ENCODE results near the gene ZFPL1.

The ZFPL1 gene

GRCh38 chr11:65095427-65095826, 11.4 kb downstream of the ZFPL1 start:
- TF ChIP-seq TAF1 (IDR thresholded peaks at IDR 0.05; ENCODE audit: borderline replicate concordance, insufficient read depth, low read length), result no peak
- TF ChIP-seq POLR2AphosphoS5 (IDR thresholded peaks at IDR 0.05; ENCODE audit: low read depth, low read length), result no peak
- no peak for TF ChIP-seq REST (IDR thresholded peaks at IDR 0.05; ENCODE audit: insufficient read depth in 1 of 2, low read depth in 2 of 2, low read length in 2 of 2)
- no peak for TF ChIP-seq SIN3A (IDR thresholded peaks at IDR 0.05; ENCODE audit: borderline replicate concordance, insufficient read depth, low read length)
- TF ChIP-seq FOXP2 (optimal IDR thresholded peaks at IDR 0.05; ENCODE audit: borderline replicate concordance, extremely low read depth, extremely low read length, insufficient read depth), result no peak

- TF ChIP-seq REST (IDR thresholded peaks at IDR 0.05; ENCODE audit: insufficient read depth in 1 of 2, low read depth in 2 of 2, low read length in 2 of 2) (0 out of 4 replicates have a peak, but pooled peaks of 1 of the 2 experiments have one; percentile 39), TAF1 (IDR thresholded peaks at IDR 0.05; ENCODE audit: borderline replicate concordance, insufficient read depth, low read length) (peak; percentile 95; the same call in 1 of the 2 replicates), POLR2AphosphoS5 (IDR thresholded peaks at IDR 0.05; ENCODE audit: low read depth, low read length) (peak; percentile 94), SIN3A (IDR thresholded peaks at IDR 0.05; ENCODE audit: borderline replicate concordance, insufficient read depth, low read length) (peak; percentile 87; the same call in 1 of the 2 replicates), FOXP2 (optimal IDR thresholded peaks at IDR 0.05; ENCODE audit: borderline replicate concordance, extremely low read depth, extremely low read length, insufficient read depth) (peak; percentile 47)
These were observed 12.2 kb downstream of the ZFPL1 start, which contains the start of gene VPS51 for GRCh38 chr11:65095974-65096806. VPS51 (plus strand) TSS chr11:65096214; CDS start chr11:65096251, 37 bp downstream.

GRCh38 chr11:65096926-65097325, 12.9 kb downstream of the ZFPL1 start:
- no peak for TF ChIP-seq SIN3A (IDR thresholded peaks at IDR 0.05; ENCODE audit: borderline replicate concordance, insufficient read depth, low read length)
- no peak for TF ChIP-seq REST (IDR thresholded peaks at IDR 0.05; ENCODE audit: insufficient read depth in 1 of 2, low read depth in 2 of 2, low read length in 2 of 2)
- TF ChIP-seq POLR2AphosphoS5 (IDR thresholded peaks at IDR 0.05; ENCODE audit: low read depth, low read length), result no peak
- TF ChIP-seq TAF1 (IDR thresholded peaks at IDR 0.05; ENCODE audit: borderline replicate concordance, insufficient read depth, low read length), result no peak
- no peak for TF ChIP-seq FOXP2 (optimal IDR thresholded peaks at IDR 0.05; ENCODE audit: borderline replicate concordance, extremely low read depth, extremely low read length, insufficient read depth)

- no peak for TF ChIP-seq SIN3A (IDR thresholded peaks at IDR 0.05; ENCODE audit: borderline replicate concordance, insufficient read depth, low read length)
- no peak for TF ChIP-seq POLR2AphosphoS5 (IDR thresholded peaks at IDR 0.05; ENCODE audit: low read depth, low read length)
- TF ChIP-seq REST (IDR thresholded peaks at IDR 0.05; ENCODE audit: insufficient read depth in 1 of 2, low read depth in 2 of 2, low read length in 2 of 2), result no peak
- no peak for TF ChIP-seq TAF1 (IDR thresholded peaks at IDR 0.05; ENCODE audit: borderline replicate concordance, insufficient read depth, low read length)
These were observed 16.8 kb downstream of the ZFPL1 start for GRCh38 chr11:65100674-65101350.

All from PFSK-1 (cell line).